GM19455 (cell line): ENCODE data around the gene C17orf67.

Experiments used
- ATAC-seq: cut with Tn5 transposase; IDR thresholded peaks from one replicate; pipeline ENCODE4 v1.9.1; 2021; ENCODE audit not compliant: unreplicated experiment

Gene C17orf67

DNA sequence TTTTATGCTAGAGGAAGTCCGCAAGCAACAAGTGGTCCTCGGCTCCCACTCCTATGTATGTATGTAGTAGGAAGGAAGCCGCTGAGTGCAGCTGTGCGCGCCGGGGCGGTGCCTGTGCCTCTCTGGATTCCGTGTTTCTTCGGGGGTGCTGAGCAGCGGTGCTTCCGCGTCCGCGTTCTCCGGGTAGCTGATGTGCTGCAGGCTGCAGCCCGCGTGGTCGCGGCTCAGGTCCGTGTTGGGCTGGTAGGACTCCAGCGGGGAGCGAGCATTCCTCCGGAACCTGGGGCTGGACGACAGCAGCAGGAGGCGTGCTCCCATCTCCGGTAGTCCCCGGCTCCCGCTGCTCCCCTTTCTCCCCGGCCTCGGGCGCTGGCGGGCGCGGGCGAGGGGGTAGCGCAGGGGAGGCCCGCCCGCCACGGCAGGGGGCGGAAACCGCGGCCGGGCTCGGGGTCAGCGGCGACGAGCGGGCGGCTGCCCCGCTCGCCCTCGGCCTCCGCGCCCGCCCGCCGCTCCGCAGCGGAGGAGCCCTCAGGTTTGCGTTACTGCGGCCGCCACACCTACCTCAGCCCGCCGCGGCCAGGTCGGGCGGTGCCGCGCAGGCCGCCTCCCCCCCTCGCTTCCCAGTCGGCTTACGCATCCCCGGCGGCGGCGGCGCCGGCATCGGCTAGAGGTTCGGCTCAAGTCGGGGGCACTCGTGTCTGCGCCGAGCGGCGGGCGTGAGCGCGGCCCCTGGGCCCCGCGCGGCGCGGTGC lies 487 bp downstream of the C17orf67 start:
- ATAC-seq = peak; percentile 56

GRCh38 chr17:56832446-56832845 lies 1.3 kb downstream of the C17orf67 start:
- ATAC-seq = no peak

GRCh38 chr17:56831369-56832095 lies 2.2 kb downstream of the C17orf67 start:
- no peak for ATAC-seq

DNA sequence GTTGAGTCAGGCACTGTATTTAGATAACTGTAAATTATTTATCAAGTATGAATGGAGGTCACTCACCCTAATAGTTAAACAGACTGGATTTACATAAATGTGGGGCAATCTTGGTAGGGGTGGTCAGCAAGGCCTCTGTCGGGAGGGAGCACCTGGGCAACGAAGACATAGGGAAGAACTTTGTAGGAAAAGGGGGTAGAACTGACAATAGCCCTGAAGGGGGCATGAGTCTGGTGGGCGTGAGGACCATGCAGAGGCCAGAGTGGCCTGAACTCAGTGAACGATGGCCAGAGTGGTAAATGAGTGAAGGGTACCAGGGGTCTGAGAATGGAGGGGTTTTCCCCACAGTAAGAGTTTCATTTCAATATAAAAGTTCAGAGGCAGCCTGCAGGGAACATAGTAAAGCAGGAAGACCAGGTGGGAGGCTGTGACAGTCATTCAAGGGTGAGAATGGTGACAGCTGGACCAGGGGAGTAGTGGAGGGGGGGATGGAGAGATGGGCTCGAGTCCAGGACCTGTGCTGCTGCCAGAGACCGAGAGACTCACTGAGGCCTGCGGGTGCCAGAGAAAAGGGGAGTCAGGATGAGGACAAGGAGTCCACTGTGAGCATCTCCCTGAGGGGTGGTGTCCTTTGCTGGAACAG lies 2.9 kb downstream of the C17orf67 start:
- ATAC-seq = no peak

- ATAC-seq = no peak
Observed at GRCh38 chr17:56826611-56827414, 6.9 kb downstream of the C17orf67 start.

DNA sequence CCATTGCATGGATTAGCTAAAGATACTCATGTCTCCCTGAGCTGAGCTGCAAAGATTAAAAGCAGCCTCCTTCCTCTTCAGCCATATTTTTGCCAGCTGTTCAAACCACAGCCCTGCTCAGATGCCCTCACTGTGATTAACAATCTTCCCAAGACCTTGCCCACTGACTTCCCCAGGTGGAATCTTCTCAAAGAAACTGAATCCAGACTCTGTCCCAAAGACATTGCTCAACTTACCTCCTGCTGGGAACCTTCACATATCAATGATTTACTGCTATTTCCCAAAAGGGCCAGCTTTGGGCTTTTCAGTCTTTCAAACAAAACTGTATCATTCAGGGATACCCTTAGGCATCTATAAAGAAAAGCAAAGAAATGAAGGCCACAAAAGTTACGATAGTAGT lies 9.2 kb downstream of the C17orf67 start:
- no peak for ATAC-seq

- no peak for ATAC-seq
Observed at GRCh38 chr17:56823848-56824247, 9.9 kb downstream of the C17orf67 start.

- no peak for ATAC-seq
Observed at GRCh38 chr17:56822725-56823124, 11.0 kb downstream of the C17orf67 start.

DNA sequence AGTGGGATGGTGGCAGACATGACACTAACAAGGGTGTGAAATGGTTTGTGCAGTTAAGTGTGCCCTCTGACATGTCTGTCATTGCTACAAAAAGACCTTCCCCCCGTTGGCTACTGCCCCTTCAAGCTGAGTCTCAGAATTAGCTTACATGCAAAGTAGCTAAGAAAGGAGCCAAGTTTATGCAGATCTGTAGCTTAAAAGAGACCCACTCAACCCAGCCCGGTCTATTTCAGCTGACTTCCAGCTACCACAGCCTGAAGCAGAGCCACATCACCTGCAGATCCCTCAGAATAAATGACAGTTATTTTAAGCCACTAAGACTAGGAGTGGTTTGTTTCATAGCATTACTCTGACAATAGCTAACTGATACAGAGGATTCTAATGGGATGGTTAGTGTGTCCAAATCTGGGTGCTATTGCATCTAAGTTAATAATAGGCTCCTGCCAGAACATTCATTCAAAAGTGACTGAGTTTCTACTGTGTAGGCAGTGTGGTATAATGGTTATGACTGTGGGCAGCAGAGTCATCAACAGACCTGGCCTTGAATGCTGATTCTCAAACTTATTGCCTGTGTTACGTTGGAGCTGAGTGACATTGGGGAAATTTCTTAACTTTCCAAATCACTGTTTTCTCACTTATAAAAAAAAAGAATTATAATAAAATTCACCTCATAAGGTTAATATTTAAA lies 11.7 kb downstream of the C17orf67 start:
- ATAC-seq = no peak

DNA sequence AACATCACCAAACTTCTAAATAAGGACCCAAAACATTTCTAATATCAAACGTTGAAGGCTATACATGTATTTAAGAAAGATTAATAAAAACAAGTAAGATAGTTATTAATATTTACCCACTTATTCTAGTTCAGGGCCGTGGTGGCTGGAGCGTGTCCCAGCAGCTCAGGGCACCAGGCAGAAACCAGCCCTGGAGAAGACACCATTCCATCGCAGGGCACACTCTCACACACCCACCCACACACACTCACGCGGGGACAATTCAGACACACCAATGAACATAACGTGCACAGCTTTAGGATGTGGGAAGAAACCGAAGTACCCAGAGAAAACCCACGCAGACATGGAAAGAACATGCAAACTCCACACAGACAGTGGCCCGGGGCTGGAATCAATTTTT lies 13.5 kb downstream of the C17orf67 start:
- ATAC-seq = no peak

GRCh38 chr17:56819431-56820145 lies 14.1 kb downstream of the C17orf67 start:
- ATAC-seq = peak; percentile 74

DNA sequence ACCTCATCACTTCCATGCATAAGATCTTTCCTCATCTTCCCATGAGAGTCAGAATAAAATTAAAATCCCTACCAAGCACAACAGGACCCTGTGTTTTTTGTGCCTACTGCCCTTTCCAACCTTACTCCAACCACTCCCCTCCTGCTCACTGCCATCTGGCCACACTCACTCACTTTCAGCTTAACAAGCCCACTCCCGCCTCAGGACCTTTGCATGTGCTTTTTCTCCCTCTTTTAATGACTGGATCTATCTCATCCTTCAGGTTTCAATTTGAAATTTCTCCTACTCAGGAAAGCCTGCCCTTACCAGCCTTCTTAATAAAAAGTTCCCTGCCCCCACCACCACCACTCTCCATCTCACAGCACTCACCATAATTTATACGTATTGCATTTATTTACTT lies 14.7 kb downstream of the C17orf67 start:
- no peak for ATAC-seq

DNA sequence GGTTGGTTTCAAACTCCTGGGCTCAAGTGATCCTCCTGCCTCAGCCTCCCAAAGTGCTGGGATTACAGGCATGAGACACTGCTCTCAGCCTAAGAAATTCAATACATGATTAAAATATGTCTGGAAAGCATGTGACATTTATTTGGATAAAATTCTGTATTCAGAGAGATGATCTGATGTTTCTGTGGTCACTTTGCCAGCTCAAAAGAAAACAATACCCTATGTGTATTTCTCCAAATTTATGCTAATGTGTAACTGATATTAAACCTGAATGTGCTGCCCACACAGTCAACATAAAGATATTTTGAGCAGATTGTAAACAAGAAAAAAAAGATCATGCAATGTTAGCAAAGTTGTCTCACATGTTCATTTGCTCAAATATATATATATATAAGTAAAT lies 16.7 kb downstream of the C17orf67 start:
- no peak for ATAC-seq

GRCh38 chr17:56815711-56816110 lies 18.0 kb downstream of the C17orf67 start:
- no peak for ATAC-seq

- ATAC-seq = no peak
Observed at GRCh38 chr17:56812901-56813388, 20.8 kb downstream of the C17orf67 start.

GRCh38 chr17:56810891-56811775 lies 22.6 kb downstream of the C17orf67 start:
- ATAC-seq = no peak

DNA sequence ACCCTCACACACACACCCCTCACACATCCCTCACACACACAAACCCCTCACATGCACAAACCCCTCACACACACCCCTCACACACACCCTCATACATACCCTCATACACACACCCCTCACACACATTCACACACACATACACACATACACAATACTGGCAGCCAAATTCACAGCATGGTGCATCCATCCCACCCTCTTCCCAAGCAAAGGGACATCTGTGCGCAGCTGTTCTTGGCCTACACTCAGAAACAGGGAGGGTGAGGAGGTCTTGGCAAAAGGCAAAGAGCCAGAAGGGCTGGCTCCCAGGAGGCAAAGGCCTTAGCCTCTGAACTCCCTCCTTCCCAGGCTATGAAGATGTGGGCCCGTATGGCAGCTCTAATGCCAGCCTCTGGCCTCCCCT lies 23.4 kb downstream of the C17orf67 start:
- no peak for ATAC-seq

- no peak for ATAC-seq
Observed at GRCh38 chr17:56809820-56810179, 23.9 kb downstream of the C17orf67 start.
